Cardiac muscle cell (in vitro differentiated cells and primary cell): ENCODE measurements around the gene KCNK18. TPM values are rescaled to one million over a fixed set of nuclear protein-coding genes. Genes with fewer than 3 reads are reported as not detected.
"Not testable (repeated sequence)": the region's sequence is repeated elsewhere in the genome, so short reads cannot be mapped to it uniquely, and the experiment has no call there.

Experiments used
- DNase-seq, 2 donors: peaks; one replicate each; pipeline versions ENCODE4 v3.0.0 to v3.0.0-alpha.2; 2010 to 2017; ENCODE audit warnings: low read depth in 1 of 2, low spot score in 1 of 2
- H3K27ac ChIP-seq: fragments of 200-600 bp; sonication (generic); 2 replicates; pipeline ENCODE4 v1.5.1; 2016
- H3K27me3 ChIP-seq: fragments of 200-600 bp; sonication (generic); 2 replicates; pipeline ENCODE4 v1.6.0; 2016; ENCODE audit warnings: control low read depth
- H3K36me3 ChIP-seq: fragments of 200-600 bp; sonication (generic); 2 replicates; pipeline ENCODE4 v1.5.1; 2016; ENCODE audit warnings: control low read depth
- H3K4me1 ChIP-seq: fragments of 200-600 bp; sonication (generic); 2 replicates; pipeline ENCODE4 v1.8.1; 2017; ENCODE audit warnings: low read depth, mild to moderate bottlenecking, mixed run types
- H3K4me3 ChIP-seq: fragments of 200-600 bp; sonication (generic); 2 replicates; pipeline ENCODE4 v1.5.1; 2016; ENCODE audit warnings: mild to moderate bottlenecking
- H3K9me3 ChIP-seq: fragments of 200-600 bp; sonication (generic); 2 replicates; pipeline ENCODE4 v1.5.1; 2017; ENCODE audit warnings: low read depth, mild to moderate bottlenecking, control low read depth
- polyA plus RNA-seq: library from polyadenylated mRNA; unstranded; fragments of >200 nt; fragmentation: Nextera tagmentation; extraction: Ambion mirVana; gene quantifications from 2 replicates; pipeline ENCODE4 v1.2.1, GENCODE V29; 2016
- total RNA-seq: library from RNA; depleted of rRNA; stranded (reverse); fragments of >200 nt; gene quantifications from 2 replicates; pipeline ENCODE4 v1.2.3, GENCODE V29; 2016
- TF ChIP-seq, protein P1 (sequence below): IDR thresholded peaks from 2 replicates; pipeline ENCODE4 v1.5.1; 2012; ENCODE audit warnings: low read depth, mild to moderate bottlenecking, low read length

Gene KCNK18
- total and polyA plus RNA-seq, 2 experiments from 2014 or later: not detected

DNA sequence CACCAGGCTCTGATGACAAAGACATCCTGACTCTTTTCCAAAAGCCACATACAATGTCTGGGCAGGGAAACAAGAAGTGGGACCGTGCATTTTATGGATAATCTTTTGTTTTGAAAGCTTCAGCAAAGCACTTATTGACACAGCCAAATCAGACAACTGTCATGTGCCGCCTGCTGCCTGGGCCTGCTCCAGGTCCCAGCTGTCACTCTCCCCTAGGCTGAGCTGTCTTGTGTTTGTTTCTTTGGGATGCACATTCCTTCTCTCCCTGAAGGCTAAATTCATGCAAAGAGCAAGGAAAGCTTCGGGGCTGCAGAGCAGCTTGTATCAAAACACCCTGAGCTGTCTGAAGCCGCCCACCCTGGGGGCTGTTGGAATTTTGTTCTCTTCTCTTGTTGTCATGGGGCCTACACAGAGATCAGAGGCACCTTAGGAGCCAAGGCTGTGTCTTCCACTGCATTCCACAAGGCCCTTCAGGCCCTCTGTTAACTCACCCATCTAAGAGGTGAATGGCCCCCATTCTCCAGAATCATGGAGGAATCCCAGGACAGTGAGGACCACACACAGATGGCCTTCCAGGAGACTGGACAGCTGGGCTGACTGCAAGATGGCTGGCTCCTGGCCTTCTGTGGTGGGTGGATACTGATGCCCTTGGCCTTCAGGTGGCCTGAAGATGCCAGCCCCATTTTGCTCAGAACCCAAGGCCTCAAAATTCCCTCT is 25.8 kb downstream of the KCNK18 start:
- H3K4me1 ChIP-seq: no peaks in the 10 kb centered on the region
- H3K36me3 ChIP-seq: no peaks in the 10 kb centered on the region
- TF ChIP-seq, protein P1, sequence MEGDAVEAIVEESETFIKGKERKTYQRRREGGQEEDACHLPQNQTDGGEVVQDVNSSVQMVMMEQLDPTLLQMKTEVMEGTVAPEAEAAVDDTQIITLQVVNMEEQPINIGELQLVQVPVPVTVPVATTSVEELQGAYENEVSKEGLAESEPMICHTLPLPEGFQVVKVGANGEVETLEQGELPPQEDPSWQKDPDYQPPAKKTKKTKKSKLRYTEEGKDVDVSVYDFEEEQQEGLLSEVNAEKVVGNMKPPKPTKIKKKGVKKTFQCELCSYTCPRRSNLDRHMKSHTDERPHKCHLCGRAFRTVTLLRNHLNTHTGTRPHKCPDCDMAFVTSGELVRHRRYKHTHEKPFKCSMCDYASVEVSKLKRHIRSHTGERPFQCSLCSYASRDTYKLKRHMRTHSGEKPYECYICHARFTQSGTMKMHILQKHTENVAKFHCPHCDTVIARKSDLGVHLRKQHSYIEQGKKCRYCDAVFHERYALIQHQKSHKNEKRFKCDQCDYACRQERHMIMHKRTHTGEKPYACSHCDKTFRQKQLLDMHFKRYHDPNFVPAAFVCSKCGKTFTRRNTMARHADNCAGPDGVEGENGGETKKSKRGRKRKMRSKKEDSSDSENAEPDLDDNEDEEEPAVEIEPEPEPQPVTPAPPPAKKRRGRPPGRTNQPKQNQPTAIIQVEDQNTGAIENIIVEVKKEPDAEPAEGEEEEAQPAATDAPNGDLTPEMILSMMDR: no peak
- H3K27me3 ChIP-seq: peaks cover 21% of the 10 kb centered on the region
- no peak for DNase-seq
- no peak overlapping the region for H3K4me3 ChIP-seq
- no peak overlapping the region for H3K27ac ChIP-seq
- no peaks in the 10 kb centered on the region for H3K9me3 ChIP-seq

DNA sequence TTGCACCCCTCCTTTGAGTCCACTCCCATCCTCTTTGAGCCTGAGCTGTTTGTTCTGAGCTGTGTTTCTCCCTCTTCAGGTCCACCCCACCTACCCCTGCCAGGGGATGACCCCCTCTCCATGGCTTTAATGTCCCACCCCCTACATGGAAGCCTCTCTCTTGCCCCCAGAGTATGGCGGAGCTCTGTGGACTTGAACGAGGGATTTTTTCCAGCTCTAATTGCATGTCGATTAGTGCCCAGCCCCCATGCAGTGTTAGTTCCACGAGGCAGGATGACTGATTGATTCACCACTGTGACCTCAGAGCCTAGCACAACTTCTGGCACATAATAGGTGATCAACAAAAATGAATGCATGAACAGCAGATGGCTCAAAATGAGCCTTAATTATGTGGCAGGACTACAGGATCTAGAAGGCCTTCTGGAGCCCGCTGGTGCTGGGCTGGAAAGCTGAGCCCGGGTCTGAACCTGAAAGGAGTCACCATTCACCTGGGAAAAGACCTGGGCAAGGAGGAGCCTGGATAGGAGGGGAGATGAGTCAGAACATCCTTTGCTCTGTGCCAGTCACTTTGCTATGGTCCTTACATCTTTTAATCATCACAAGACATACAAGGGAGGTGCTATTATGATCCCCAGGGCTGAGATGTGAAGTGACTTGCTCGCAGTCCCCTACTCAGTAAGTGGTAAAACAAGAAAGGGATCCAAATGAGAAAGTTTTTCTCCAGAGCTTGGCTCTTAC is 26.6 kb downstream of the KCNK18 start:
- TF ChIP-seq, protein P1: no peak

DNA sequence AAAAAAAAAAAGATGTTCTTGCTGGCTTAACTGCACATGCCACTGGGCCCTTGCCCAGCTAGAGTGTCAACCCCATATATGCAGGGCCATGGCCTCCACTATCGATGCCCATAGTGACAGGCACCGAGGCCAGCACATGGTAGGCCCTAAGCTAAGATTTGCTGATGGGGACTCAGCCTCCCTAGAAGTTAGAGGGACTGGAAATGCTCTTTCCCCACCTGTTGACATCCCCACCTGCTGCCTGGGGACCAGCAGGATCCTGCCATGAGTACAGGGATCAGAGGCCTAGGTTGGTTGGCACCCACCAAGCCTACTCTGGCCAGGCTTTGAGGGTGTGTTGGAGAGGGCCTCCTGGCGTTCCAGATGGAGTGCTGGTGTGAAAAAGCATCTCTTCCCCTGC is 27.6 kb downstream of the KCNK18 start:
- Histone ChIP-seq H3K27me3 (peaks cover 13% of the 10 kb centered on the region), H3K4me3 (no peak overlapping the region), H3K36me3 (no peaks in the 10 kb centered on the region), H3K27ac (no peak overlapping the region), H3K4me1 (no peaks in the 10 kb centered on the region), H3K9me3 (no peaks in the 10 kb centered on the region)
- TF ChIP-seq, protein P1: no peak
- no peak for DNase-seq

More for the DNA sequence above, 26.6 kb downstream of the KCNK18 start:
- DNase-seq: no peak
- no peaks in the 10 kb centered on the region for H3K4me1 ChIP-seq
- H3K36me3 ChIP-seq: no peaks in the 10 kb centered on the region
- no peaks in the 10 kb centered on the region for H3K9me3 ChIP-seq
- H3K27me3 ChIP-seq: peaks cover 16% of the 10 kb centered on the region
- no peak overlapping the region for H3K27ac ChIP-seq
- no peak overlapping the region for H3K4me3 ChIP-seq

DNA sequence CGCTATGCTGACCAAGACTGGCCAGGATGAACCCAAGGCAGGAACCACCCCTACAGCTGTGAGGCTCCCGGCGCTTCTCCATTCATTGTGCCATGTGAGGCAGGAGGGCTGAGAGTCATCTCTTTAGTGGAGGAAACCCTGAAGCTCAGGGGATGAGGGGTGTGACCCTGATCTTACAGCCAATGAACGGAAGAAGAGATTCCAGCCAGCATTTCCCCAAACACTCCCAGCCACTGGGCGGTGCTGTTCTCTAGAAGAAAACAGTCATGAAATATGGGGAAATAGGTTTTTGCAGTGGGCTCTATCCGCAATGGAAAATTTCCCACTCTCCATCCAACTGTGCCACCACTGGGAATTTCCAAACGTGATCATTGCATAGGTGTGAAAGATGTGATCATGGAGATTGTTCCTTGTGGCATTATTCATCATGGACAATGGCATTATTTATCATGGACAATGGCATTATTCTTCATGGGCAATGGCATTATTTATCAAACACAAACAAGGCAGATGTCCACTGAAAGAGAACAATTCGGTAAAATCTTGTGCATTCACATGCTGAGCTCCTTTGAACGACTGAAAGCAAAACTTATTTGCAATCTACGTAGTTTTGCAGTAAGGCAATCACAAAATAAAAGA is 29.6 kb downstream of the KCNK18 start:
- Histone ChIP-seq H3K36me3 (no peaks in the 10 kb centered on the region), H3K27ac (no peak overlapping the region), H3K4me1 (no peaks in the 10 kb centered on the region), H3K9me3 (no peaks in the 10 kb centered on the region), H3K27me3 (peaks cover 23% of the 10 kb centered on the region), H3K4me3 (no peak overlapping the region)
- TF ChIP-seq, protein P1: peak; percentile 63
- peak; percentile 52 to 70 for DNase-seq

DNA sequence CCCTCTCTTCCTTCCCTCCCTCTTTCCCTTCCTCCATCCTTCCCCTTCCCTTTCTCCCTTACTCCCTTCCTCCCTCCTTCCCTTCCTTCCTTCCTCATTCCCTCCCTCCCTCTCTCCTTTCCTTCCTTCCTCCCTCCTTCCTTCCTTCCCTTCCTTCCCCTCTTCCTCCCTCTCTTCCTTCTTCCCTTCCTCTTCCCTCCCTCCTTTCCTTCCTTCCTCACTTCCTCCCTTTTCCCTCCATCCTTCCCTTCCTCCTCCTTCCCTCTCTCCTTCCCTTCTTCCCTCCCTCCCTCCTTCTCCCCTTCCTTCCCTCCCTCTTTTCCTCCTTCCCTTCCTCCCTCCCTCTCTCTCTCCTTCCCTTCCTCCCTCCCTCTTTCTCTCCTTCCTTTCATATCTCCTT is 30.9 kb downstream of the KCNK18 start:
- Histone ChIP-seq H3K36me3 (no peaks in the 10 kb centered on the region), H3K27ac (no peak overlapping the region), H3K9me3 (no peaks in the 10 kb centered on the region), H3K4me1 (no peaks in the 10 kb centered on the region), H3K27me3 (peaks cover 30% of the 10 kb centered on the region), H3K4me3 (no peak overlapping the region)
- TF ChIP-seq, protein P1: no peak
- no peak for DNase-seq

DNA sequence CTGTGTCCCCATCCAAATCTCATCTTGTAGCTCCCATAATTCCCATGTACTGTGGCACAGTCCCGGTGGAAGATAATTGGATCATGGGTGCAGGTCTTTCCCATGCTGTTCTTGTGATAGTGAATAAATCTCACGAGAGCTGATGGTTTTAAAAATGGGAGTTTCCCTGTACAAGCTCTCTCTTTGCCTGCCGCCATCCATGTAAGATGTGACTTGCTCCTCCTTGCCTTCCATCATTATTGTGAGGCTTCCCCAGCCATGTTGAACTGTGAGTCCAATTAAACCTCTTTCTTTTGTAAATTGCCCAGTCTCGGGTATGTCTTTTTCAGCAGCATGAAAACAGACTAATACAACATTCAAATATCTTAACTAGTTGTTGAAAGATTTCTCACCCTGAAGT is 32.8 kb downstream of the KCNK18 start:
- DNase-seq, H3K4me3 ChIP-seq, H3K9me3 ChIP-seq, H3K4me1 ChIP-seq, H3K27ac ChIP-seq, H3K36me3 ChIP-seq: not testable (repeated sequence)
- H3K27me3 ChIP-seq: peaks cover 35% of the 10 kb centered on the region
